Measurements from ENCODE around the gene CAPN8.
"Not testable (repeated sequence)": the region's sequence is repeated elsewhere in the genome, so short reads cannot be mapped to it uniquely, and the experiment has no call there.

CAPN8 gene

DNA sequence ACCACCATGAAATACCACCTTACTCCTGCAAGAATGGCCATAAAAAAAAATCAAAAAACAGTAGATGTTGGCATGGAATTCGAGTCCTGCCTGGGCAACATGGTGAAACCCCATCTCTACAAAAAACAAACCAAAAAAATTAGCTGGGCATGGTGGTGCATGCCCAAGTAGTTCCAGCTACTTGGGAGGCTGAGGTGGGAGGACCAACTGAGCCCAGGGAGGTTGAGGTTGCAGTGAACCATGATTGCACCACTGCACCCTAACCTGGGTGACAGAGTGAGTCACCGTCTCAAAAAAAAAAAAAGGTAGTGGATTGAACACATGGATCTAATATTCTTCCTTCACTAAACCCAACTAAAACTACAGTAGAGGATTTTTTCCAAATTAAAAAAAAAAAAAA is 146.4 kb downstream of the CAPN8 start:
- Histone ChIP-seq H3K27ac (ENCODE audit: insufficient read depth, low read depth, low read length, poor library complexity, severe bottlenecking) (no peak overlapping the region), H3K9me3 (ENCODE audit: control insufficient read depth, low read length) (no peaks in the 10 kb centered on the region), H3K4me1 (ENCODE audit: control insufficient read depth, insufficient read depth, low read length) (no peaks in the 10 kb centered on the region), H3K27me3 (ENCODE audit: control insufficient read depth, insufficient read depth, low read length, poor library complexity, severe bottlenecking) (no peaks in the 10 kb centered on the region), H3K36me3 (ENCODE audit: control insufficient read depth, insufficient read depth, low read length) (no peaks in the 10 kb centered on the region), H3K4me3 (ENCODE audit: insufficient read depth, low read depth, low read length) (no peak overlapping the region)
- WGBS, 2 experiments = 83 to 87% methylated on average over 1 to 2 of the region's 2 CpGs

DNA sequence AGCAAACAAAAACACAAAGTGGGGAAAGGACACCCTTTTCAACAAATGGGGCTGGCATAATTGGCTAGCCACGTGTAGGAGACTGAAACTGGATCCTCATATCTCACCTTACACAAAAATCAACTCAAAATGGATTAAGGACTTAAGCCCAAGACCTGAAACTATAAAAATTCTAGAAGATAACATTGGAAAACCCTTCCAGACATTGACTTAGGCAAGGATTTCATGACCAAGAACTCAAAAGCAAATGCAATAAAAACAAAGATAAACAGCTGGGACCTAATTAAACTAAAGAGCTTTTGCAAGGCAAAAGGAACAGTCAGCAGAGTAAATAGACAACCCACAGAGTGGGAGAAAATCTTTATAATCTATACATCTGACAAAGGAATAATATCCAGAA is 146.9 kb downstream of the CAPN8 start:
- H3K4me1 ChIP-seq (ENCODE audit: control insufficient read depth, insufficient read depth, low read length); H3K9me3 ChIP-seq (ENCODE audit: control insufficient read depth, low read length); H3K4me3 ChIP-seq (ENCODE audit: insufficient read depth, low read depth, low read length); H3K27ac ChIP-seq (ENCODE audit: insufficient read depth, low read depth, low read length, poor library complexity, severe bottlenecking); H3K27me3 ChIP-seq (ENCODE audit: control insufficient read depth, insufficient read depth, low read length, poor library complexity, severe bottlenecking); H3K36me3 ChIP-seq (ENCODE audit: control insufficient read depth, insufficient read depth, low read length): not testable (repeated sequence)
- WGBS, 2 experiments = 80 to 86% methylated on average over 1 of the region's 1 CpG

DNA sequence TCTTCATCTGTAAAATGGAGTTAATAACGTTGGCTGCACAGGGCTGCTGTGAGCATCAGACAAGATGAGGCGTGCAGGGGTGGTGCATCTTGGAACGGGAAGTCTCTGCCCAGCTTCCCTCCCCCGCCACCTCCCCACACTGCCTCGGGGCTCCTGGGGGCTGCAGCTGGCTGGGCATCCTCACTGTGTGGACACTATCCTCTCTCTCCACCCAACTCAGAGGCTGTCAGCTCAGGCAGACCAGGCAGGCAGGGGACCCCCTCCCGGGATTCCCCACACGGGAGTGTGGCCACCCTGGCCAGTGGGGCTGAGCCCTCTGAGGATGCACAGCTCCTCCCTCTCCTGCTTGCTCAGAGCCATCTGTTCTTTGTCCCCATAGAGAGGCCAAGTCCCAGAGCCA is 149.6 kb downstream of the CAPN8 start:
- H3K27ac ChIP-seq (ENCODE audit: insufficient read depth, low read depth, low read length, poor library complexity, severe bottlenecking) = no peak overlapping the region
- 88% methylated on average over 7 of the region's 7 CpGs for WGBS, 2 experiments

DNA sequence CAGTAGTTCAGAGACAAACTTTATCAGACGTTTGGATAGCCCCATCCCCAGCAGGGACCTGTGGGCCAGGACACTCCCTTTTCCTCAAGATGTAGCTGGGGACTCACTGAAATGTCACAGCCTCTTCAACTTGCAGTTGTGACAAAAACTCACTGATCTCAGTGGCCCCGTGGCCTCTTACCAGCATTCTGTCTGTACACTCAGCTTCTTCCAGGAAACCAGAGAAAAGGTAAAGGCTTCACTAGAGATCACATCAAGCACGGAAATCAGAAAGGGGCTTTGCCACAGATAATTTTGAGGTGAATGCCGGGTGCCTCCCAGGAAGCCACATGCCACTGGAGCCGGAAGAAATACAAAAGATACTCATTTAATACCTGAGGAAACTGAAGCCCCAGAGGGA is 150.1 kb downstream of the CAPN8 start:
- H3K4me1 ChIP-seq (ENCODE audit: control insufficient read depth, insufficient read depth, low read length) = no peaks in the 10 kb centered on the region
- WGBS, 2 experiments = 91 to 95% methylated on average over 5 of the region's 5 CpGs
- H3K4me3 ChIP-seq (ENCODE audit: insufficient read depth, low read depth, low read length) = no peak overlapping the region
- no peaks in the 10 kb centered on the region for H3K27me3 ChIP-seq (ENCODE audit: control insufficient read depth, insufficient read depth, low read length, poor library complexity, severe bottlenecking)
- no peaks in the 10 kb centered on the region for H3K36me3 ChIP-seq (ENCODE audit: control insufficient read depth, insufficient read depth, low read length)
- no peaks in the 10 kb centered on the region for H3K9me3 ChIP-seq (ENCODE audit: control insufficient read depth, low read length)
- H3K27ac ChIP-seq (ENCODE audit: insufficient read depth, low read depth, low read length, poor library complexity, severe bottlenecking) = no peak overlapping the region

More for the DNA sequence above, 149.6 kb downstream of the CAPN8 start:
- no peak overlapping the region for H3K4me3 ChIP-seq (ENCODE audit: insufficient read depth, low read depth, low read length)
- H3K4me1 ChIP-seq (ENCODE audit: control insufficient read depth, insufficient read depth, low read length) = no peaks in the 10 kb centered on the region
- no peaks in the 10 kb centered on the region for H3K9me3 ChIP-seq (ENCODE audit: control insufficient read depth, low read length)
- H3K36me3 ChIP-seq (ENCODE audit: control insufficient read depth, insufficient read depth, low read length) = no peaks in the 10 kb centered on the region
- H3K27me3 ChIP-seq (ENCODE audit: control insufficient read depth, insufficient read depth, low read length, poor library complexity, severe bottlenecking) = no peaks in the 10 kb centered on the region

DNA sequence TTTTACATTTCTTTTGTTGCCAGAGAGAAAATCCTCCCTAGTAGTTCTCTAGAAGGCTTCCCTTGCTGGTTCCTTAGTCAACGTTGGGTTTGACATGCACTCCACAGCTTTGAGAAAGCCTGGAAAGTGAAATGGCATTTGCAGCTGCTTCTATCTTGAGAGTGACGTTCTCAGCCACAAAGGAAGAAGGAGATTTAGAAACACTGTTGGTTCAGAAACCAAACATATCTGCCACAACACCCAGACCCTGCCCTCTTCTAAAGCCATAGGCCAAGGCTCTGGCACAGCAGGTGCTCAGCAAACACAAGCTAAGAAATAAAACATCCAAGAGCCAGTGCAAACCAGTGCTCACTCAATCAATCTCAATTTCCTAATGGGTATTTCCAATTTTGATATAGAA is 150.9 kb downstream of the CAPN8 start:
- Histone ChIP-seq H3K27me3 (ENCODE audit: control insufficient read depth, insufficient read depth, low read length, poor library complexity, severe bottlenecking) (no peaks in the 10 kb centered on the region), H3K4me3 (ENCODE audit: insufficient read depth, low read depth, low read length) (no peak overlapping the region), H3K9me3 (ENCODE audit: control insufficient read depth, low read length) (no peaks in the 10 kb centered on the region), H3K36me3 (ENCODE audit: control insufficient read depth, insufficient read depth, low read length) (no peaks in the 10 kb centered on the region), H3K27ac (ENCODE audit: insufficient read depth, low read depth, low read length, poor library complexity, severe bottlenecking) (no peak overlapping the region), H3K4me1 (ENCODE audit: control insufficient read depth, insufficient read depth, low read length) (no peaks in the 10 kb centered on the region)
- 89 to 90% methylated on average over 2 of the region's 2 CpGs for WGBS, 2 experiments

DNA sequence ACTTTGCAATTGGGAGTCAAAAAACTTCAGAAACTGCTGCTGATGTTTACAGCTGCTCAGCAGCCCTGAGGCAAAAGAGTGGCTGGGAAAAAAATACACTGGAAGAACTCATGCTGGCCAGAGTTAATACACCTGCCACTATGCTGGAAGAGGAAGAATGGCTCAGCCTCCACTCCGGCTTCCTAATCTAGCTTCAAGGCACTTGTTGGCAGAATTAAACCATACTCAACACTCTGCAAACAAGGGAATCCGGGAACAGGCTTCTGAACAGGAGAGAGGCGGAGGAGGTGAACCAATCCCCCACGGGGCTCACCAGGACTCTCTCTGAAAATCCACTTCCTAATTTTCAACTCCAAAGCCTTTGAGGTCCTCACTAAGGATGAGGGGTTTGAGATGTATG is 152.2 kb downstream of the CAPN8 start:
- Histone ChIP-seq H3K27ac (ENCODE audit: insufficient read depth, low read depth, low read length, poor library complexity, severe bottlenecking) (no peak overlapping the region), H3K4me1 (ENCODE audit: control insufficient read depth, insufficient read depth, low read length) (no peaks in the 10 kb centered on the region), H3K27me3 (ENCODE audit: control insufficient read depth, insufficient read depth, low read length, poor library complexity, severe bottlenecking) (no peaks in the 10 kb centered on the region), H3K36me3 (ENCODE audit: control insufficient read depth, insufficient read depth, low read length) (no peaks in the 10 kb centered on the region), H3K9me3 (ENCODE audit: control insufficient read depth, low read length) (no peaks in the 10 kb centered on the region), H3K4me3 (ENCODE audit: insufficient read depth, low read depth, low read length) (no peak overlapping the region)
- whole genome bisulfite sequencing, 2 experiments = 68 to 72% methylated on average over 4 of the region's 4 CpGs

DNA sequence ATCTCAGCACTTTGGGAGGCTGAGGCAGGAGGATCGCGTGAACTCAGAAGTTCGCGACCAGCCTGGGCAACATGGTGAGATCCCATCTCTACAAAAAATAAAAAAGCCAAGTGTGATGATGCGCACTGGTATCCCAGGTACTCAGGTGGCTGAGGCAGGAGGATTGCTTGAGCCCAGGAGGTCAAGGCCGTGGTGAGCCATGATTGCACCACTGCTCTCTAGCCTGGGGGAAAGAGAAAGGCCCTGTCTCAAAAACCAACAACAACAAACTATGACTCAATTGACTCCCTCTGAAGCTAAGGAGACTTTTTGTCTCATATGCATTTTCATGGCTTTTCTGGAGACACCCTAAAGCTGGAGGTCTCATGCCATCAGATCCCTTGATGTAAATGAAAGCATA is 153.4 kb downstream of the CAPN8 start:
- Histone ChIP-seq H3K36me3 (ENCODE audit: control insufficient read depth, insufficient read depth, low read length) (no peaks in the 10 kb centered on the region), H3K9me3 (ENCODE audit: control insufficient read depth, low read length) (no peaks in the 10 kb centered on the region), H3K27me3 (ENCODE audit: control insufficient read depth, insufficient read depth, low read length, poor library complexity, severe bottlenecking) (no peaks in the 10 kb centered on the region), H3K4me1 (ENCODE audit: control insufficient read depth, insufficient read depth, low read length) (no peaks in the 10 kb centered on the region), H3K4me3 (ENCODE audit: insufficient read depth, low read depth, low read length) (no peak overlapping the region), H3K27ac (ENCODE audit: insufficient read depth, low read depth, low read length, poor library complexity, severe bottlenecking) (no peak overlapping the region)
- 81 to 87% methylated on average over 6 of the region's 6 CpGs for WGBS, 2 experiments

DNA sequence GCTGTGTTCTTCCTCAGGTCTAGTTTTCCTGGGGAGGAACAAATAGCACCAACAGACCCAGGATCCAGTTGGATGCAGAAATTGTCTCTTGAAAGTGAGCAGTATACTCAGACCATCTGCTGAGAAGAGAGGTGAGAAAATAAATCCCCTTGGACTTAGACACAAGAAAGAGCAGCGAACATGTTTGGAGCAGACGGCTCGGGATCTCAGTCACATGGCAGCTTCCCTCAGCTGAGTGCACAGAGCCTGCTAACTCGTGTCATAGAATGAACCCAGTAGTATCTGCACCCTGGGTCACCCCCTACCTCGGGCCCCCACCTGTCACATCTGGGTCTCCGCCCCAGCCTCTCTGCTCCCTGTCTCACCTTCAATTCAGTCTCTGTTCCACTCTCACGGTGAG is 156.7 kb downstream of the CAPN8 start:
- no peaks in the 10 kb centered on the region for H3K36me3 ChIP-seq (ENCODE audit: control insufficient read depth, insufficient read depth, low read length)
- H3K4me1 ChIP-seq (ENCODE audit: control insufficient read depth, insufficient read depth, low read length) = no peaks in the 10 kb centered on the region
- WGBS, 2 experiments = 90 to 92% methylated on average over 7 of the region's 7 CpGs
- H3K4me3 ChIP-seq (ENCODE audit: insufficient read depth, low read depth, low read length) = no peak overlapping the region
- H3K9me3 ChIP-seq (ENCODE audit: control insufficient read depth, low read length) = no peaks in the 10 kb centered on the region
- H3K27me3 ChIP-seq (ENCODE audit: control insufficient read depth, insufficient read depth, low read length, poor library complexity, severe bottlenecking) = no peaks in the 10 kb centered on the region
- no peak overlapping the region for H3K27ac ChIP-seq (ENCODE audit: insufficient read depth, low read depth, low read length, poor library complexity, severe bottlenecking)

DNA sequence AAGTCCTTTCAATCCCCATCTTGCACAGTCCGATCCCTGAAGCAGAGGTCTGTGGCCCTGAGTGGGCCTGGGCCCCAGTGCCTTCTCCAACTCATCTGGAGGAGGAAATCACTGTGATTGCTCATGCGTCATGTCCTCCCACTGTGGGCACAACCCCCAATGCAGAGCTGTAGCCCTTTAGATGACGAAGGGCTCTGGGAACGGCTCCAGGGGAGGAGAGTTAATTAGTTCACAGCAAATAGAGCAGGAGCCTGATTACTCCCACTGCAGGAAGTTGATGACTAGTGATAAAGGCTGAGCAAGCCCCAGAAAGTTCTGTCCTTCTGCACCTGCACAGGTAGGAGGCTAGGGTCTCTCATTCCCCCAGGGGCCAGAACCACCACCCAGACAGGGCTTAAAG is 160.8 kb downstream of the CAPN8 start:
- no peak overlapping the region for H3K27ac ChIP-seq (ENCODE audit: insufficient read depth, low read depth, low read length, poor library complexity, severe bottlenecking)
- H3K36me3 ChIP-seq (ENCODE audit: control insufficient read depth, insufficient read depth, low read length) = no peaks in the 10 kb centered on the region
- no peaks in the 10 kb centered on the region for H3K27me3 ChIP-seq (ENCODE audit: control insufficient read depth, insufficient read depth, low read length, poor library complexity, severe bottlenecking)
- no peaks in the 10 kb centered on the region for H3K9me3 ChIP-seq (ENCODE audit: control insufficient read depth, low read length)
- no peak overlapping the region for H3K4me3 ChIP-seq (ENCODE audit: insufficient read depth, low read depth, low read length)
- peaks cover 11% of the 10 kb centered on the region for H3K4me1 ChIP-seq (ENCODE audit: control insufficient read depth, insufficient read depth, low read length)
- 82% methylated on average over 4 of the region's 4 CpGs for WGBS, 2 experiments

DNA sequence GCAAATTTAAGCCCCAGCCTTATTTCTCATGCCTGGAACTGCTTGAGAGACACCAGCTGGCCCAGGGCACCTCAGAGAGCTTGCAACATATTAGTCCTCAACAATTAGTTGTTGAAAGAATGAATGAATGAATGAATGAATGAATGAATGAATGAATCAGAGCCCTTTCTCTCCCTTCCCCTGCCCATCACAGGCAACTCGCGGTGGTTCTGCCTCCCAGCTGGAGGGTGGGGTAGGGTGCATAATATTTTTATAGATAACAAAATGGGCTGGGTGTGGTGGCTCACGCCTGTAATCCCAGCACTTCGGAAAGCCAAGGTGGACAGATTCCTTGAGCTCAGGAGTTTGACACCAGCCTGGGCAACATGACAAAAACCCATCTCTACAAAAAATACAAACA is 162.2 kb downstream of the CAPN8 start:
- Histone ChIP-seq H3K27ac (ENCODE audit: insufficient read depth, low read depth, low read length, poor library complexity, severe bottlenecking) (no peak overlapping the region), H3K36me3 (ENCODE audit: control insufficient read depth, insufficient read depth, low read length) (no peaks in the 10 kb centered on the region), H3K4me1 (ENCODE audit: control insufficient read depth, insufficient read depth, low read length) (peaks cover 12% of the 10 kb centered on the region), H3K9me3 (ENCODE audit: control insufficient read depth, low read length) (no peaks in the 10 kb centered on the region), H3K4me3 (ENCODE audit: insufficient read depth, low read depth, low read length) (no peak overlapping the region), H3K27me3 (ENCODE audit: control insufficient read depth, insufficient read depth, low read length, poor library complexity, severe bottlenecking) (no peaks in the 10 kb centered on the region)
- WGBS, 2 experiments = 77 to 84% methylated on average over 2 to 3 of the region's 4 CpGs
